Adrenal gland (tissue), 5 donors: ENCODE data around the gene ERICH3.

ENCODE experiments used
- POLR2A ChIP-seq, 2 donors: fragments of 450-650 bp; IDR thresholded peaks; one replicate each; pipeline ENCODE4 v1.6.1; 2017; ENCODE audit warnings: antibody characterized with exemption in 2 of 2, mild to moderate bottlenecking in 2 of 2, moderate library complexity in 1 of 2
- TF ChIP-seq, protein P1 (sequence below), 6 experiments: fragments of 450-650 bp in 4 of 6; fragments of 200-600 bp in 2 of 6; sonication (generic) in 1 of 6; IDR thresholded peaks; 1 replicate in 5 of 6; 2 replicates in 1 of 6; pipeline versions ENCODE4 v1.5.1 to v1.8.0; 2016 to 2021; ENCODE audit warnings: antibody characterized with exemption in 6 of 6, mild to moderate bottlenecking in 2 of 6, moderate library complexity in 1 of 6
- donor health status: DM: no; HTN: no; CAD: no.

DNA sequence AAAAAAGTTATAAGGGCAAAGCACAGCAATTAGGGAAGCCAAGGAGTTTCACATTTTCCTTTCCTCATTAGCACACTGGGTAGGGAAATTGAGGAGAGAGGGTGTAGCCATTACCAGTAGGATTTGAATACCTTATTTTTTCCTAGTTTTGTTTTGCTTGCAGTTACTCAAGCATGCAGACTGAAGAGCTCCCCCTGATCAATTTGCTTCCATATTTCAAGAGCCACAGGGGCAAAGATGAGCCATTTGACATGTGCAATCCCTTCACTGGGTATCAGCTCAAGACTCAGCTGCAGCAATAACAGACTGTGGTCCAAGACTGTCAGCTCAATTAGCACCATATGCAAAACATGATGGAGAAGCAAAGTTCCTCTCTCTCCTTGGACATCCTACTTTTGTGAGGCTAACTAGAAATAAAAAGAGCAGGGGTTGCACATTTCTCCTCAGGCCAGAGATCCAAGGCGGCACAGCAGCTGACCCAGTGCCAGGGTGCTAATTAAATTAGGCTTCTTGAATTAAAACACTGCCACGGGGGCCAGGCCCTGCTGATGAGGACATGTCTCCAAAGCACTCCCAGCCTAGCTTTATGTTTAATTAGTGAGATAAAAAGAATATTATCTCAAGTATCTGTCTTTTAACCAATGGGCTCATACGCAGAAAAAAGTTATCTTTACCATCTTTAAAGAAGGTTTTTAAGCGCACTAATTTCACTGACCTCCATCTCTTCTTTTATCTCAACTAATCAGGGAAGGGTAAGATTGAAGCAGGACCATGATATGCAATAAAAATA is 124.4 kb downstream of the ERICH3 start:
- TF ChIP-seq, protein P1, sequence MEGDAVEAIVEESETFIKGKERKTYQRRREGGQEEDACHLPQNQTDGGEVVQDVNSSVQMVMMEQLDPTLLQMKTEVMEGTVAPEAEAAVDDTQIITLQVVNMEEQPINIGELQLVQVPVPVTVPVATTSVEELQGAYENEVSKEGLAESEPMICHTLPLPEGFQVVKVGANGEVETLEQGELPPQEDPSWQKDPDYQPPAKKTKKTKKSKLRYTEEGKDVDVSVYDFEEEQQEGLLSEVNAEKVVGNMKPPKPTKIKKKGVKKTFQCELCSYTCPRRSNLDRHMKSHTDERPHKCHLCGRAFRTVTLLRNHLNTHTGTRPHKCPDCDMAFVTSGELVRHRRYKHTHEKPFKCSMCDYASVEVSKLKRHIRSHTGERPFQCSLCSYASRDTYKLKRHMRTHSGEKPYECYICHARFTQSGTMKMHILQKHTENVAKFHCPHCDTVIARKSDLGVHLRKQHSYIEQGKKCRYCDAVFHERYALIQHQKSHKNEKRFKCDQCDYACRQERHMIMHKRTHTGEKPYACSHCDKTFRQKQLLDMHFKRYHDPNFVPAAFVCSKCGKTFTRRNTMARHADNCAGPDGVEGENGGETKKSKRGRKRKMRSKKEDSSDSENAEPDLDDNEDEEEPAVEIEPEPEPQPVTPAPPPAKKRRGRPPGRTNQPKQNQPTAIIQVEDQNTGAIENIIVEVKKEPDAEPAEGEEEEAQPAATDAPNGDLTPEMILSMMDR (IDR thresholded peaks at IDR 0.05): no peak
- no peak for TF ChIP-seq POLR2A (IDR thresholded peaks at IDR 0.05)
